ENCODE measurements around the gene LRRN4CL.
"Not testable (repeated sequence)": the region's sequence is repeated elsewhere in the genome, so short reads cannot be mapped to it uniquely, and the experiment has no call there.

The LRRN4CL gene

GRCh38 chr11:62710001-62710345 lies 20.6 kb upstream of the LRRN4CL start:
- no peak for DNase-seq (ENCODE audit: low read depth in 2 of 2, low spot score in 1 of 2)

- DNase-seq (ENCODE audit: low read depth in 2 of 2, low spot score in 1 of 2), result peak; percentile 94
Observed at GRCh38 chr11:62709247-62710000, 20.1 kb upstream of the LRRN4CL start.

GRCh38 chr11:62708793-62709192 lies 19.5 kb upstream of the LRRN4CL start:
- DNase-seq (ENCODE audit: low read depth in 2 of 2, low spot score in 1 of 2), result no peak

- DNase-seq (ENCODE audit: low read depth in 2 of 2, low spot score in 1 of 2), result no peak
Observed at GRCh38 chr11:62708392-62708791, 19.1 kb upstream of the LRRN4CL start.

- no peak for DNase-seq (ENCODE audit: low read depth in 2 of 2, low spot score in 1 of 2)
Observed at GRCh38 chr11:62707277-62707861, 18.0 kb upstream of the LRRN4CL start, which contains the start of the genes BSCL2 and GNG3. Gene BSCL2, minus strand, starts transcription at chr11:62707424. Its CDS starts 229 bp downstream, at chr11:62707195. Gene GNG3, plus strand, starts transcription at chr11:62707676. Its CDS starts 620 bp downstream, at chr11:62708296.

- DNase-seq (ENCODE audit: low read depth in 2 of 2, low spot score in 1 of 2), result no peak
Observed at GRCh38 chr11:62706850-62707247, 17.5 kb upstream of the LRRN4CL start.

GRCh38 chr11:62705880-62706849 lies 16.8 kb upstream of the LRRN4CL start:
- DNase-seq (ENCODE audit: low read depth in 2 of 2, low spot score in 1 of 2), result peak; percentile 90 to 93

GRCh38 chr11:62705413-62705812 lies 16.1 kb upstream of the LRRN4CL start:
- DNase-seq (ENCODE audit: low read depth in 2 of 2, low spot score in 1 of 2), result no peak

- DNase-seq (ENCODE audit: low read depth in 2 of 2, low spot score in 1 of 2), result not testable (repeated sequence)
Observed at GRCh38 chr11:62703921-62704320, 14.6 kb upstream of the LRRN4CL start.

- no peak for DNase-seq (ENCODE audit: low read depth in 2 of 2, low spot score in 1 of 2)
Observed at GRCh38 chr11:62702246-62702645, 12.9 kb upstream of the LRRN4CL start.

- DNase-seq (ENCODE audit: low read depth in 2 of 2, low spot score in 1 of 2), result peak; percentile 53 to 64
Observed at GRCh38 chr11:62694455-62695167, 5.3 kb upstream of the LRRN4CL start.

GRCh38 chr11:62693624-62694023 lies 4.3 kb upstream of the LRRN4CL start:
- DNase-seq (ENCODE audit: low read depth in 2 of 2, low spot score in 1 of 2), result not testable (repeated sequence)

- no peak for DNase-seq (ENCODE audit: low read depth in 2 of 2, low spot score in 1 of 2)
Observed at GRCh38 chr11:62688491-62688890, 839 bp downstream of the LRRN4CL start.

- no peak for DNase-seq (ENCODE audit: low read depth in 2 of 2, low spot score in 1 of 2)
Observed at GRCh38 chr11:62687508-62688396, 1.6 kb downstream of the LRRN4CL start.

- DNase-seq (ENCODE audit: low read depth in 2 of 2, low spot score in 1 of 2), result no peak
Observed at GRCh38 chr11:62682518-62682917, 6.8 kb downstream of the LRRN4CL start.

- no peak for DNase-seq (ENCODE audit: low read depth in 2 of 2, low spot score in 1 of 2)
Observed at GRCh38 chr11:62680825-62681240, 8.5 kb downstream of the LRRN4CL start.

GRCh38 chr11:62678770-62679696 lies 10.3 kb downstream of the LRRN4CL start, which contains the start of gene UBXN1:
Gene UBXN1, minus strand, starts transcription at chr11:62679073. Its CDS starts 150 bp downstream, at chr11:62678923.
- DNase-seq (ENCODE audit: low read depth in 2 of 2, low spot score in 1 of 2), result peak; percentile 67 to 69

- no peak for DNase-seq (ENCODE audit: low read depth in 2 of 2, low spot score in 1 of 2)
Observed at GRCh38 chr11:62678433-62678769, 10.9 kb downstream of the LRRN4CL start.

GRCh38 chr11:62677714-62678113 lies 11.6 kb downstream of the LRRN4CL start:
- DNase-seq (ENCODE audit: low read depth in 2 of 2, low spot score in 1 of 2), result no peak

Measured in stimulated activated CD8-positive, alpha-beta memory T cell treated with anti-CD3 and anti-CD28 coated beads, Interleukin-4, amount 100 ng/mL, for 1 hour (primary cell).